Smooth muscle cell (in vitro differentiated cells): Measurements from ENCODE around the gene CD200R1L. TPM values are rescaled to one million over a fixed set of nuclear protein-coding genes. Genes with fewer than 3 reads are reported as not detected.

Experiments
- DNase-seq: peaks from one replicate; lab custom pipeline; 2025; ENCODE audit not compliant: unreplicated experiment; lab: John Stamatoyannopoulos, UW
- H2AFZ ChIP-seq: fragments of 200-600 bp; sonication (generic); 2 replicates; pipeline ENCODE4 v1.6.0; 2016; ENCODE audit warnings: antibody characterized with exemption, low read depth, mild to moderate bottlenecking
- H3F3A ChIP-seq: fragments of 200-600 bp; sonication (generic); 2 replicates; pipeline ENCODE4 v1.6.0; 2017; ENCODE audit warnings: antibody characterized with exemption, low read depth
- H3K27ac ChIP-seq: fragments of 200-600 bp; sonication (generic); 2 replicates; pipeline ENCODE4 v1.5.1; 2016; ENCODE audit warnings: low read depth, mild to moderate bottlenecking
- H3K27me3 ChIP-seq: fragments of 200-600 bp; sonication (generic); 2 replicates; pipeline ENCODE4 v1.6.1; 2016; ENCODE audit warnings: low read depth, mild to moderate bottlenecking
- H3K36me3 ChIP-seq: fragments of 200-600 bp; sonication (generic); 2 replicates; pipeline ENCODE4 v1.5.1; 2016; ENCODE audit warnings: low read depth
- H3K4me1 ChIP-seq: fragments of 200-600 bp; sonication (generic); 2 replicates; pipeline ENCODE4 v1.5.1; 2016; ENCODE audit warnings: low read depth
- H3K4me2 ChIP-seq: fragments of 200-600 bp; sonication (generic); 2 replicates; pipeline ENCODE4 v1.6.0; 2016; ENCODE audit warnings: mild to moderate bottlenecking
- H3K4me3 ChIP-seq: fragments of 200-600 bp; sonication (generic); 2 replicates; pipeline ENCODE4 v1.5.1; 2016; ENCODE audit warnings: mild to moderate bottlenecking
- H3K79me2 ChIP-seq: fragments of 200-600 bp; sonication (generic); 2 replicates; pipeline ENCODE4 v1.6.0; 2016; ENCODE audit warnings: low read depth, mild to moderate bottlenecking
- H3K9ac ChIP-seq: fragments of 200-600 bp; sonication (generic); 2 replicates; pipeline ENCODE4 v1.6.0; 2016; ENCODE audit warnings: low read depth
- H3K9me3 ChIP-seq: fragments of 200-600 bp; sonication (generic); replicated peaks from 2 replicates; pipeline ENCODE4 v1.5.1; 2016; ENCODE audit warnings: low read depth
- H4K20me1 ChIP-seq: fragments of 200-600 bp; sonication (generic); 2 replicates; pipeline ENCODE4 v1.6.0; 2016; ENCODE audit warnings: low read depth
- WGBS: methylation state at CpG from one replicate; pipeline ENCODE4 v1.1.7; 2016; ENCODE audit warnings: low lambda C conversion rate; 5-methylcytosine and 5-hydroxymethylcytosine counted together
- polyA plus RNA-seq: library from polyadenylated mRNA; unstranded; fragments of >200 nt; fragmentation: Nextera tagmentation; extraction: Ambion mirVana; gene quantifications from 2 replicates; pipeline ENCODE4 v1.2.1, GENCODE V29; 2016
- total RNA-seq: library from RNA; depleted of rRNA; stranded (reverse); fragments of >200 nt; gene quantifications from 2 replicates; pipeline ENCODE4 v1.2.3, GENCODE V29; 2014
- TF ChIP-seq, protein P1 (sequence below): fragments of 200-600 bp; sonication (generic); IDR thresholded peaks from 2 replicates; pipeline ENCODE4 v1.5.1; 2017; ENCODE audit warnings: borderline replicate concordance, mild to moderate bottlenecking, antibody characterized with exemption; ENCODE audit not compliant: insufficient read depth, poor library complexity, severe bottlenecking

CD200R1L gene, protein sequence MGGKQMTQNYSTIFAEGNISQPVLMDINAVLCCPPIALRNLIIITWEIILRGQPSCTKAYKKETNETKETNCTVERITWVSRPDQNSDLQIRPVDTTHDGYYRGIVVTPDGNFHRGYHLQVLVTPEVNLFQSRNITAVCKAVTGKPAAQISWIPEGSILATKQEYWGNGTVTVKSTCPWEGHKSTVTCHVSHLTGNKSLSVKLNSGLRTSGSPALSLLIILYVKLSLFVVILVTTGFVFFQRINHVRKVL
- total RNA-seq = not detected in 2 replicates
- polyA plus RNA-seq = not detected in 2 replicates

GRCh38 chr3:112846764-112847163, at the start of gene CD200R1L:
TSS of gene CD200R1L (minus strand) at chr3:112846864. CDS start at chr3:112829367, 17,497 bp downstream.
- Histone ChIP-seq H3K9ac (no peak within 1 kb of the TSS), H3K4me1 (no peaks in the 10 kb centered on the region), H2AFZ (no peak within 1 kb of the TSS), H3K4me3 (no peak within 1 kb of the TSS), H3K79me2 (no peaks in the 10 kb centered on the region), H4K20me1 (no peaks in the 10 kb centered on the region), H3K27me3 (no peaks in the 10 kb centered on the region), H3F3A (no peaks in the 10 kb centered on the region), H3K27ac (no peak within 1 kb of the TSS), H3K9me3 (no peaks in the 10 kb centered on the region), H3K36me3 (no peaks in the 10 kb centered on the region), H3K4me2 (no peak within 1 kb of the TSS)
- TF ChIP-seq, protein P1, sequence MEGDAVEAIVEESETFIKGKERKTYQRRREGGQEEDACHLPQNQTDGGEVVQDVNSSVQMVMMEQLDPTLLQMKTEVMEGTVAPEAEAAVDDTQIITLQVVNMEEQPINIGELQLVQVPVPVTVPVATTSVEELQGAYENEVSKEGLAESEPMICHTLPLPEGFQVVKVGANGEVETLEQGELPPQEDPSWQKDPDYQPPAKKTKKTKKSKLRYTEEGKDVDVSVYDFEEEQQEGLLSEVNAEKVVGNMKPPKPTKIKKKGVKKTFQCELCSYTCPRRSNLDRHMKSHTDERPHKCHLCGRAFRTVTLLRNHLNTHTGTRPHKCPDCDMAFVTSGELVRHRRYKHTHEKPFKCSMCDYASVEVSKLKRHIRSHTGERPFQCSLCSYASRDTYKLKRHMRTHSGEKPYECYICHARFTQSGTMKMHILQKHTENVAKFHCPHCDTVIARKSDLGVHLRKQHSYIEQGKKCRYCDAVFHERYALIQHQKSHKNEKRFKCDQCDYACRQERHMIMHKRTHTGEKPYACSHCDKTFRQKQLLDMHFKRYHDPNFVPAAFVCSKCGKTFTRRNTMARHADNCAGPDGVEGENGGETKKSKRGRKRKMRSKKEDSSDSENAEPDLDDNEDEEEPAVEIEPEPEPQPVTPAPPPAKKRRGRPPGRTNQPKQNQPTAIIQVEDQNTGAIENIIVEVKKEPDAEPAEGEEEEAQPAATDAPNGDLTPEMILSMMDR = no peak
- 92% methylated on average over 2 of the region's 2 CpGs for WGBS
- DNase-seq = no peak

- Histone ChIP-seq H3K36me3 (no peaks in the 10 kb centered on the region), H3K9ac (no peak overlapping the region), H2AFZ (peak overlapping the region; percentile 47), H3K4me3 (no peak overlapping the region), H3F3A (no peaks in the 10 kb centered on the region), H4K20me1 (no peaks in the 10 kb centered on the region), H3K79me2 (no peaks in the 10 kb centered on the region), H3K4me1 (no peaks in the 10 kb centered on the region), H3K27ac (peak overlapping the region; percentile 8), H3K9me3 (no peaks in the 10 kb centered on the region), H3K4me2 (no peak overlapping the region), H3K27me3 (no peaks in the 10 kb centered on the region)
- TF ChIP-seq, protein P1 = no peak
- no peak for DNase-seq
- 63% methylated on average over 5 of the region's 5 CpGs for WGBS
Observed at GRCh38 chr3:112894258-112894657, 47.6 kb upstream of the CD200R1L start.

DNA sequence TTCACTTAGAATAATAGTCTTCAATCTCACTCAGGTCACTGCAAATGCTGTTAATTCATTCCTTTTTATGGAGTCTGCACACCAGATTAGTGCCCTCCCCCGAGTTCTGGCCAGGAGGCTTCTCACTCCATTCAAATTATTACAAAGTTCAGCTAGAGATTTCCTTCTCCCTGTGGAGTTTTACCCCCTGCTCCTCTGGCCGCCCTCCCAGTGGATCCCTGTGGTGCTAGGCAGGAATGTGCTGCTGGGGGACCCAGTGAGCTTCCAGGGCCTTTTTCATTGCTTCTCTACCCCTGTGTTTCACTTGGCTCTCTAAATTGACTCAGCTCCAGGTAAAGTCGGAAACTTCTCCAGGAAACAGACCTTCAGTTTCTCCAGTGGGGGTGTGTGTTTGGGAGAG, 42.7 kb upstream of the CD200R1L start:
- TF ChIP-seq, protein P1 = no peak
- H3K9ac ChIP-seq = no peak overlapping the region
- H3K4me1 ChIP-seq = no peaks in the 10 kb centered on the region
- H3K4me2 ChIP-seq = no peak overlapping the region
- H3K36me3 ChIP-seq = no peaks in the 10 kb centered on the region
- H3K27ac ChIP-seq = no peak overlapping the region
- H3F3A ChIP-seq = no peaks in the 10 kb centered on the region
- 87% methylated on average over 3 of the region's 3 CpGs for WGBS
- no peaks in the 10 kb centered on the region for H3K27me3 ChIP-seq
- no peaks in the 10 kb centered on the region for H3K79me2 ChIP-seq
- no peak overlapping the region for H3K4me3 ChIP-seq
- H3K9me3 ChIP-seq = no peaks in the 10 kb centered on the region
- H4K20me1 ChIP-seq = no peaks in the 10 kb centered on the region
- DNase-seq = no peak
- no peak overlapping the region for H2AFZ ChIP-seq
